ENCODE measurements around the gene GPD1. TPM values are rescaled to one million over a fixed set of nuclear protein-coding genes. Genes with fewer than 3 reads are reported as not detected.
"Not testable (repeated sequence)": the region's sequence is repeated elsewhere in the genome, so short reads cannot be mapped to it uniquely, and the experiment has no call there.

The GPD1 gene
- total RNA-seq, 6 donors from 2014 or later = 2.1 to 73.1 (median 60.2) TPM

GRCh38 chr12:50151047-50151687, 47.4 kb downstream of the GPD1 start:
- ATAC-seq (ENCODE audit: low FRiP score in 2 of 2) (no peak), DNase-seq (no peak)
- Histone ChIP-seq H3K27me3 (no peaks in the 10 kb centered on the region), H3K4me1 (no peaks in the 10 kb centered on the region), H3K4me3 (no peak overlapping the region), H3K9me3 (no peaks in the 10 kb centered on the region), H3K27ac (no peak overlapping the region), H3K36me3 (peaks cover 0 to 8% (median 3%) of the 10 kb centered on the region in 4 donors)
- TF ChIP-seq CTCF (IDR thresholded peaks at IDR 0.05) (no peak), POLR2A (IDR thresholded peaks at IDR 0.05) (no peak), EP300 (IDR thresholded peaks at IDR 0.05) (no peak), POLR2AphosphoS5 (IDR thresholded peaks at IDR 0.05) (no peak)
- WGBS, 2 donors = 76 to 94% methylated on average over 1 of the region's 1 CpG

- not testable (repeated sequence) for H3K36me3 ChIP-seq; ATAC-seq (ENCODE audit: low FRiP score in 2 of 2); H3K4me1 ChIP-seq; H3K9me3 ChIP-seq; H3K27me3 ChIP-seq; DNase-seq; H3K4me3 ChIP-seq; H3K27ac ChIP-seq
- 95 to 97% methylated on average over 5 of the region's 5 CpGs for WGBS, 2 donors
Observed at GRCh38 chr12:50154947-50155346, 51.1 kb downstream of the GPD1 start.

GRCh38 chr12:50156641-50157040, 52.8 kb downstream of the GPD1 start:
- H3K27ac ChIP-seq = no peak overlapping the region
- H3K27me3 ChIP-seq = no peaks in the 10 kb centered on the region
- H3K4me1 ChIP-seq = peaks cover 0 to 4% (median 0%) of the 10 kb centered on the region in 4 donors
- H3K4me3 ChIP-seq = no peak overlapping the region
- H3K36me3 ChIP-seq = peaks cover 0 to 8% (median 3%) of the 10 kb centered on the region in 4 donors
- no peak for TF ChIP-seq POLR2AphosphoS5 (IDR thresholded peaks at IDR 0.05)
- TF ChIP-seq EP300 (IDR thresholded peaks at IDR 0.05) = no peak
- no peak for TF ChIP-seq POLR2A (IDR thresholded peaks at IDR 0.05)
- TF ChIP-seq CTCF (IDR thresholded peaks at IDR 0.05) = no peak
- DNase-seq = no peak
- no peaks in the 10 kb centered on the region for H3K9me3 ChIP-seq
- no peak for ATAC-seq (ENCODE audit: low FRiP score in 2 of 2)

DNA sequence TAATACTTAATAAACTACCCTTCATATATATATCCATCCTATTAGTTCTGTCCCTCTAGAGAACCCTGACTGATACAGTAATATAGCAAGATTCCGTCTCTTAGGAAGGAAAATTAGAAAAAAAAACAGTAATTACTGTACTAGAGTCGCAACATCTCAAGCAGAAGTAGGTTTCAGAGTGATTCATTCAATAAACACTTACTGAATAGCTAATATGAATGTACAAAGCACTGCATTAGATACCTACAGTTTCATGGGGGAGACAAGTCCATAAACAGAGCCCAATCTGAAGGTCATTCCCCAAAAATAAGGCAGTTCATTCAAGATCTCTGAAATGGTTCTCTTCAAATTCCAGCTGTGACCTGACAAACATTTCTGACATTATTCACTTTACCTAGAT, 53.5 kb downstream of the GPD1 start:
- peaks cover 0 to 8% (median 3%) of the 10 kb centered on the region in 4 donors for H3K36me3 ChIP-seq
- TF ChIP-seq CTCF (IDR thresholded peaks at IDR 0.05) (no peak), POLR2AphosphoS5 (IDR thresholded peaks at IDR 0.05) (no peak), EP300 (IDR thresholded peaks at IDR 0.05) (no peak), POLR2A (IDR thresholded peaks at IDR 0.05) (no peak)
- 67 to 74% methylated on average over 2 of the region's 2 CpGs for WGBS, 2 donors
- ATAC-seq (ENCODE audit: low FRiP score in 2 of 2) = no peak
- no peaks in the 10 kb centered on the region for H3K9me3 ChIP-seq
- H3K27me3 ChIP-seq = no peaks in the 10 kb centered on the region
- no peak overlapping the region for H3K27ac ChIP-seq
- no peak overlapping the region for H3K4me3 ChIP-seq
- peaks cover 0 to 4% (median 0%) of the 10 kb centered on the region in 4 donors for H3K4me1 ChIP-seq
- DNase-seq = no peak

DNA sequence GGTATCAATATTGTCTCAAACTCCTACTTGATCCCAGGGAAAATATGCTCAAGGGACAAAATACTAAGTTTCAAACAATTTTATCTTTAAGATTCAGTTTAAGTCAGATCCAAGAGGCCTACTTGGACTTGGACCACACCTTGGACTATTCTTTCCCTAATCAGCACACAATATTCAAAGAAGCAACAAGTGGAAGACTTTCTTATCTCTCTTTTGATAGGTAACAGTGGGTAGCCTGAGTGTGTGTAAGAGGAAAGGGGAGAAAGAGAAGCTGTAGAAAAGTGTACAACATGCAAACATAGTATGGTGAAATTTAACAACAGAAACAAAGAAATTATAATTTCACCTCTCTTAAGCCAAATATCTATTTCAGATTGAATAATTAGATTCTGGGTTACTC, 56.8 kb downstream of the GPD1 start:
- H3K27ac ChIP-seq = no peak overlapping the region
- H3K4me3 ChIP-seq = no peak overlapping the region

More for the DNA sequence above, 56.8 kb downstream of the GPD1 start:
- ATAC-seq (ENCODE audit: low FRiP score in 2 of 2) (no peak), DNase-seq (no peak)
- no peaks in the 10 kb centered on the region for H3K9me3 ChIP-seq
- peaks cover 3 to 9% (median 4%) of the 10 kb centered on the region in 4 donors for H3K4me1 ChIP-seq
- TF ChIP-seq EP300 (IDR thresholded peaks at IDR 0.05) (no peak), POLR2A (IDR thresholded peaks at IDR 0.05) (no peak)
- no peaks in the 10 kb centered on the region for H3K27me3 ChIP-seq
- no peaks in the 10 kb centered on the region for H3K36me3 ChIP-seq

Other genes starting within 250 kb of the GPD1 start
- gene FAIM2, start 200.1 kb upstream of the GPD1 start, total RNA-seq = 1 to 10 TPM in 1 of 6 donors, under 1 TPM in 3, not detected in 2; 0.30 to 2.0 (median 0.64) TPM
- under 1 TPM in 1 of 6 donors, not detected in 5; 0.15 TPM for gene AQP2, start 153.3 kb upstream of the GPD1 start, total RNA-seq
- gene AQP5, start 142.1 kb upstream of the GPD1 start, total RNA-seq = 10 to 100 TPM in 5 of 6 donors, 1 to 10 TPM in 1; 7.3 to 36.6 (median 18.1) TPM
- gene AQP6, start 131.1 kb upstream of the GPD1 start, total RNA-seq = under 1 TPM in 4 of 6 donors, not detected in 2; 0.06 to 0.39 (median 0.24) TPM
- gene RACGAP1, start 78.5 kb upstream of the GPD1 start, total RNA-seq = 10 to 100 TPM; 10.3 to 22.4 (median 18.4) TPM
- gene ASIC1, start 46.4 kb upstream of the GPD1 start, total RNA-seq = 1 to 10 TPM in 2 of 6 donors, under 1 TPM in 2, not detected in 2; 0.15 to 2.7 (median 1.1) TPM
- 10 to 100 TPM; 44.6 to 76.2 (median 51.0) TPM for gene SMARCD1, start 18.7 kb upstream of the GPD1 start, total RNA-seq
- 10 to 100 TPM; 22.0 to 98.2 (median 71.8) TPM for gene COX14, start 8.2 kb downstream of the GPD1 start, total RNA-seq
- 10 to 100 TPM; 21.0 to 40.4 (median 35.8) TPM for gene CERS5, start 63.4 kb downstream of the GPD1 start, total RNA-seq
- gene LIMA1, start 179.5 kb downstream of the GPD1 start, total RNA-seq = 100 to 1,000 TPM in 1 of 6 donors, 10 to 100 TPM in 5; 55.2 to 126 (median 68.8) TPM

All from upper lobe of left lung (tissue), 6 donors.